Measurements from ENCODE around the gene SGIP1. TPM values are rescaled to one million over a fixed set of nuclear protein-coding genes. Genes with fewer than 3 reads are reported as not detected.

The SGIP1 gene
- total and polyA plus RNA-seq, 2 of the 4 experiments (the other 2 are of a cell fraction), result 27.1 to 42.7 TPM

DNA sequence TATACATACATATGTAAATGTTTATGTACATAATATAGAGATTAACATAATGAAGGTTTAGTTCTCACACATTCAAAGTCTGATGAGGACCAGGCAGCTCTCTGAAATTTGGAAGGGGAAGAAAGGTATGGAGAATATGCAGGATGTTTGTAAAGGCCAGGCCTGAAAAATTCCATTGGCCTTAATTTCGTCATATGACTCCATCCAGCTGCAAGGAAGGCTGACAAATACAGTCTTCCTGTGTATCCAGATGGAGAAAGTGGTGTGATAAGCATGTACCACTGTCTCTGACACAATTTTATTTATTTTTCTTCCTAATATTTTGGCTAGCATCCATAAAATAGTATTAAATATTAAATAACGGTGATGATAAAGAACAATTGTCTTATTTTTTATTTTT, 6.3 kb upstream of the SGIP1 start:
- dilution Hi-C loops (cut with HindIII; ENCODE audit: low sequenced_read_pairs, unreplicated experiment), result no loop called here
- Histone ChIP-seq H3K9me1 (ENCODE audit: insufficient read depth, low read length) (peaks cover 3% of the 10 kb centered on the region; the same call in 1 of the 2 replicates), H3K27me3 (ENCODE audit: control insufficient read depth, insufficient read depth, low read length) (no peaks in the 10 kb centered on the region), H3K18ac (ENCODE audit: low read depth, low read length) (no peak overlapping the region), H2BK5ac (ENCODE audit: low read depth, low read length, poor library complexity, severe bottlenecking) (peak overlapping the region; percentile 89), H2AFZ (replicated peaks; ENCODE audit: low read length, poor library complexity) (no peak overlapping the region), H4K8ac (ENCODE audit: low read depth in 2 of 2, low read length in 2 of 2) (peak overlapping the region; percentile 89; a peak in 3 of 4 replicates), H2BK20ac (ENCODE audit: low read depth, low read length) (peak overlapping the region; percentile 98; the same call in 1 of the 2 replicates), H4K5ac (ENCODE audit: low read depth, low read length) (no peak overlapping the region), H3K4me2 (ENCODE audit: low read depth, low read length) (no peak overlapping the region), H3K36me3 (ENCODE audit: control insufficient read depth, insufficient read depth, low read length) (no peaks in the 10 kb centered on the region; the same call in 1 of the 2 replicates), H2AK5ac (ENCODE audit: low read depth, low read length) (no peak overlapping the region), H3K27ac (ENCODE audit: insufficient read depth, low read length) (peak overlapping the region; percentile 97; the same call in 1 of the 2 replicates), H4K20me1 (ENCODE audit: insufficient read depth, low read length) (no peaks in the 10 kb centered on the region), H3K56ac (ENCODE audit: extremely low read depth, insufficient read depth, low read length) (peak overlapping the region; percentile 25; the same call in 1 of the 2 replicates), H3K23ac (ENCODE audit: low read depth, low read length) (no peak overlapping the region), H4K91ac (ENCODE audit: insufficient read depth, low read depth, low read length) (no peak overlapping the region; the same call in 1 of the 2 replicates), H3K79me1 (ENCODE audit: low read depth in 1 of 2, low read length in 2 of 2) (peaks cover 6 to 36% of the 10 kb centered on the region in 2 experiments), H3K4ac (ENCODE audit: low read depth, low read length) (no peak overlapping the region; the same call in 1 of the 2 replicates), H2BK120ac (ENCODE audit: low read depth, low read length) (peak overlapping the region; percentile 99; the same call in 1 of the 2 replicates), H3K4me3 (ENCODE audit: insufficient read depth, low read depth, low read length) (no peak overlapping the region), H2AK9ac (replicated peaks; ENCODE audit: low read depth, low read length, poor library complexity) (no peak overlapping the region), H3K9ac (ENCODE audit: low read depth, low read length) (no peak overlapping the region), H3K14ac (replicated peaks; ENCODE audit: low read depth, low read length) (no peak overlapping the region), H2BK15ac (ENCODE audit: low read depth, low read length) (no peak overlapping the region; the same call in 2 of the 3 replicates), H3K4me1 (ENCODE audit: control insufficient read depth, insufficient read depth, low read length) (peaks cover 13% of the 10 kb centered on the region), H3K9me3 (ENCODE audit: control insufficient read depth, insufficient read depth, low read length) (peaks cover 5% of the 10 kb centered on the region)
- ChIA-PET POLR2A (ENCODE audit: unreplicated experiment) (no interaction called here), CTCF (no interaction called here)
- TF ChIP-seq RAD21 (IDR thresholded peaks at IDR 0.05; ENCODE audit: low read length) (no peak), NFE2L2 (IDR thresholded peaks at IDR 0.05; ENCODE audit: low read depth, low read length) (no peak), BHLHE40 (IDR thresholded peaks at IDR 0.05; ENCODE audit: low read depth, low read length) (no peak), MAFK (IDR thresholded peaks at IDR 0.05; ENCODE audit: low read depth, low read length) (no peak), MXI1 (IDR thresholded peaks at IDR 0.05; ENCODE audit: borderline replicate concordance, low read depth, low read length) (no peak), FOS (IDR thresholded peaks at IDR 0.05; ENCODE audit: low read depth, low read length) (peak; percentile 11; the same call in 1 of the 2 replicates), CEBPB (IDR thresholded peaks at IDR 0.05; ENCODE audit: low read depth, low read length) (peak; percentile 82), RFX5 (IDR thresholded peaks at IDR 0.05; ENCODE audit: low read depth, low read length) (no peak), POLR2A (IDR thresholded peaks at IDR 0.05; ENCODE audit: low read depth, low read length) (no peak; the same call in 1 of the 2 replicates), MAZ (IDR thresholded peaks at IDR 0.05; ENCODE audit: borderline replicate concordance, low read depth, low read length) (no peak), RCOR1 (IDR thresholded peaks at IDR 0.05; ENCODE audit: insufficient replicate concordance, low read length) (no peak), CHD1 (IDR thresholded peaks at IDR 0.05; ENCODE audit: low read depth, low read length) (no peak), SMC3 (IDR thresholded peaks at IDR 0.05; ENCODE audit: low read depth, low read length) (no peak)
- TF ChIP-seq, protein P1, sequence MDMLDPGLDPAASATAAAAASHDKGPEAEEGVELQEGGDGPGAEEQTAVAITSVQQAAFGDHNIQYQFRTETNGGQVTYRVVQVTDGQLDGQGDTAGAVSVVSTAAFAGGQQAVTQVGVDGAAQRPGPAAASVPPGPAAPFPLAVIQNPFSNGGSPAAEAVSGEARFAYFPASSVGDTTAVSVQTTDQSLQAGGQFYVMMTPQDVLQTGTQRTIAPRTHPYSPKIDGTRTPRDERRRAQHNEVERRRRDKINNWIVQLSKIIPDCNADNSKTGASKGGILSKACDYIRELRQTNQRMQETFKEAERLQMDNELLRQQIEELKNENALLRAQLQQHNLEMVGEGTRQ (IDR thresholded peaks at IDR 0.05; ENCODE audit: low read depth, low read length), result peak; percentile 39; the same call in 1 of the 2 replicates
- TF ChIP-seq, protein P2, sequence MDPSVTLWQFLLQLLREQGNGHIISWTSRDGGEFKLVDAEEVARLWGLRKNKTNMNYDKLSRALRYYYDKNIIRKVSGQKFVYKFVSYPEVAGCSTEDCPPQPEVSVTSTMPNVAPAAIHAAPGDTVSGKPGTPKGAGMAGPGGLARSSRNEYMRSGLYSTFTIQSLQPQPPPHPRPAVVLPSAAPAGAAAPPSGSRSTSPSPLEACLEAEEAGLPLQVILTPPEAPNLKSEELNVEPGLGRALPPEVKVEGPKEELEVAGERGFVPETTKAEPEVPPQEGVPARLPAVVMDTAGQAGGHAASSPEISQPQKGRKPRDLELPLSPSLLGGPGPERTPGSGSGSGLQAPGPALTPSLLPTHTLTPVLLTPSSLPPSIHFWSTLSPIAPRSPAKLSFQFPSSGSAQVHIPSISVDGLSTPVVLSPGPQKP (IDR thresholded peaks at IDR 0.05; ENCODE audit: borderline replicate concordance, low read depth, low read length), result no peak
- TF ChIP-seq, protein P3, sequence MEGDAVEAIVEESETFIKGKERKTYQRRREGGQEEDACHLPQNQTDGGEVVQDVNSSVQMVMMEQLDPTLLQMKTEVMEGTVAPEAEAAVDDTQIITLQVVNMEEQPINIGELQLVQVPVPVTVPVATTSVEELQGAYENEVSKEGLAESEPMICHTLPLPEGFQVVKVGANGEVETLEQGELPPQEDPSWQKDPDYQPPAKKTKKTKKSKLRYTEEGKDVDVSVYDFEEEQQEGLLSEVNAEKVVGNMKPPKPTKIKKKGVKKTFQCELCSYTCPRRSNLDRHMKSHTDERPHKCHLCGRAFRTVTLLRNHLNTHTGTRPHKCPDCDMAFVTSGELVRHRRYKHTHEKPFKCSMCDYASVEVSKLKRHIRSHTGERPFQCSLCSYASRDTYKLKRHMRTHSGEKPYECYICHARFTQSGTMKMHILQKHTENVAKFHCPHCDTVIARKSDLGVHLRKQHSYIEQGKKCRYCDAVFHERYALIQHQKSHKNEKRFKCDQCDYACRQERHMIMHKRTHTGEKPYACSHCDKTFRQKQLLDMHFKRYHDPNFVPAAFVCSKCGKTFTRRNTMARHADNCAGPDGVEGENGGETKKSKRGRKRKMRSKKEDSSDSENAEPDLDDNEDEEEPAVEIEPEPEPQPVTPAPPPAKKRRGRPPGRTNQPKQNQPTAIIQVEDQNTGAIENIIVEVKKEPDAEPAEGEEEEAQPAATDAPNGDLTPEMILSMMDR (conservative IDR thresholded peaks at IDR 0.05; ENCODE audit: low read depth, low read length), result no peak
- DNase-seq (peak; percentile 96), ATAC-seq (ENCODE audit: low read depth) (peak; percentile 60)
- intact Hi-C loops (cut with micrococcal nuclease), result no loop called here
- TSS peak; percentile 70 for BruUV-seq (replicated peaks)
- WGBS, 2 experiments (ENCODE audit: extremely low coverage in 2 of 2, insufficient read length in 1 of 2), result no CpG with 5 or more reads among the region's 2 CpGs
- in situ Hi-C loops (cut with MboI; ENCODE audit: low sequenced_read_pairs), result loop anchor here (25.0 kb wide), 1 partner anchor 410 kb away; no protein-coding TSS in a partner anchor

All from IMR-90 (cell line).